Activated CD4-positive, alpha-beta T cell treated with anti-CD3 and anti-CD28 coated beads for 36 hours (primary cell): ENCODE measurements around the gene MAP3K6. TPM values are rescaled to one million over a fixed set of nuclear protein-coding genes. Genes with fewer than 3 reads are reported as not detected.
"Not testable (repeated sequence)": the region's sequence is repeated elsewhere in the genome, so short reads cannot be mapped to it uniquely, and the experiment has no call there.

Experiments used
- ATAC-seq: fragments of 200-7000 bp; cut with Tn5 transposase; one replicate; pipeline ENCODE4 v1.10.0; 2021; ENCODE audit warnings: mild to moderate bottlenecking, moderate library complexity
- CTCF ChIA-PET: fragments of 350-600 bp; sonication (Branson Sonifier 250); formaldehyde crosslinking; loops from one replicate; lab custom pipeline; 2021; ENCODE audit warnings: antibody characterized with exemption; lab: Charles Lee
- POLR2A ChIA-PET: fragments of 350-600 bp; sonication (Branson Sonifier 250); formaldehyde crosslinking; loops from one replicate; lab custom pipeline; 2021; ENCODE audit warnings: antibody characterized with exemption, inconsistent platforms; lab: Charles Lee
- DNase-seq: peaks from one replicate; pipeline ENCODE4 v3.0.0-alpha.2; 2020
- H3K27ac Mint-ChIP-seq: one replicate; pipeline ENCODE4 v1.8.0; 2021; ENCODE audit warnings: mixed read lengths
- H3K27me3 Mint-ChIP-seq: one replicate; pipeline ENCODE4 v1.8.0; 2021; ENCODE audit warnings: mixed read lengths
- H3K36me3 Mint-ChIP-seq: one replicate; pipeline ENCODE4 v1.8.0; 2021; ENCODE audit warnings: low read depth, mixed read lengths
- H3K4me1 Mint-ChIP-seq: one replicate; pipeline ENCODE4 v1.8.0; 2021; ENCODE audit warnings: mixed read lengths
- H3K4me3 Mint-ChIP-seq: one replicate; pipeline ENCODE4 v1.8.0; 2021; ENCODE audit warnings: mild to moderate bottlenecking, moderate library complexity, mixed read lengths
- H3K9me3 Mint-ChIP-seq: one replicate; pipeline ENCODE4 v1.8.0; 2021; ENCODE audit warnings: low read depth, mixed read lengths
- intact Hi-C, 2 experiments: fragments of 100-400 bp; cut with DNase I in 1 of 2; cut with micrococcal nuclease in 1 of 2; formaldehyde crosslinking; loops; one replicate each; pipeline versions ENCODE4 v1.14.2 to v1.15.1; 2022 to 2024; cut with DNase I, micrococcal nuclease
- total RNA-seq, 2 experiments: library from RNA; stranded (reverse); gene quantifications; one replicate each; pipeline ENCODE4 v1.2.3, GENCODE V29; 2021

MAP3K6 gene
- 1 to 10 TPM; 6.5 to 8.8 TPM for total RNA-seq

DNA sequence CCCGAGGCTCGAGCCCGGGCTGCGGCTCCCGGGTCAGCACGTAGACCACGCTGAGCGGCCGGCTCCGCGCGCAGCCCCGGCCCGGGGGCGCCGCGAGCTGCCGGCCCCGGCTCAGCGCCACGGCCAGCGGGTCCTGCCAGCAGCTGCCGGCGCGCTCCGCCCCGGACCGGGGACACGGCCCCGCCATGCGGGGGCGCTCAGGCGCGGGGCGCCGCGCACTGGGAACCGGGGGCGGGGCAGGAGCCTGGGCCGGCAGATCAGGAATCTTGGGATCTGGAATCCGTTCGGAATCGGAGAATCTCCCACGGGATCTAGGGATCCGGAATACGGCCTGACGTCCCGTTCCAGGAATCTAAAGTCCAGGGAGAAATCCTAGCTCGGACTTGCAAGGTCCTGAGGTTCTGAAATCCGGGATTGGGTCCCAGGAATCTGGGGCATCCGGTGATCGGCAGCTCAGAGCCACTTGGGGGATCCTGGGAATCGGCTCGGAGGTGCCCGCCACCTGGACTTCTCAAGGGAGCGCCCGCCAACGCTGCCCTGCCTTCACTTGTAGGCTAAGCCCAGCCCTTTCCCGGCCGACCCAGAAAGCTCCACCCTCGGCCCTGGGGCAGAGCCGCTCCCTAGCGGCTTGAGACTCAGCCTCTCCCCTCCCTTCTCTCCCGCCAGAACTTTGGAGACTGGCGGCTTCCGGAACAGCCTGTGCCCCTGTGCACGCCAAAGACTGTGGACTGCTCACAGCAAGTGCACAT is at the start of gene MAP3K6:
TSS of gene MAP3K6 (minus strand) at position 551 of the 749 bp plus-strand sequence. CDS start at position 187, 364 bp downstream.
- POLR2A ChIA-PET: interaction anchor here (0.5 to 0.6 kb wide), 2 partner anchors 9 to 46 kb away, joined by 3 to 15 read pairs; no protein-coding TSS in a partner anchor
- no peaks in the 10 kb centered on the region for H3K36me3 Mint-ChIP-seq
- DNase-seq (peak; percentile 80), ATAC-seq (peak; percentile 60)
- CTCF ChIA-PET: interaction anchor here (0.6 to 3.7 kb wide), 16 partner anchors 10 to 784 kb away, joined by 3 to 28 read pairs (median 5); partner anchors contain the start of genes GPR3 and STX12
- H3K9me3 Mint-ChIP-seq: no peaks in the 10 kb centered on the region
- H3K4me1 Mint-ChIP-seq: peaks cover 30% of the 10 kb centered on the region
- H3K27me3 Mint-ChIP-seq: no peaks in the 10 kb centered on the region
- intact Hi-C loops: loop anchor here in 1 of 2 experiments (1.0 kb wide), 2 partner anchors 44 to 132 kb away; partner anchors contain the start of genes TMEM222 and WDTC1
- peak within 1 kb of the TSS; percentile 75 for H3K4me3 Mint-ChIP-seq
- peak within 1 kb of the TSS; percentile 73 for H3K27ac Mint-ChIP-seq

- ChIA-PET CTCF (interaction anchor here (0.6 to 8.2 kb wide), 8 partner anchors 15 to 249 kb away, joined by 3 to 61 read pairs (median 6); no protein-coding TSS in a partner anchor), POLR2A (no interaction called here)
- intact Hi-C loops: no loop called here
- no peak overlapping the region for H3K27ac Mint-ChIP-seq
- H3K27me3 Mint-ChIP-seq: no peaks in the 10 kb centered on the region
- DNase-seq (no peak), ATAC-seq (no peak)
- H3K4me3 Mint-ChIP-seq: no peak overlapping the region
- H3K9me3 Mint-ChIP-seq: no peaks in the 10 kb centered on the region
- H3K4me1 Mint-ChIP-seq: peaks cover 28% of the 10 kb centered on the region
- peaks cover 62% of the 10 kb centered on the region for H3K36me3 Mint-ChIP-seq
Observed at GRCh38 chr1:27414091-27414490, 47.3 kb upstream of the MAP3K6 start.

DNA sequence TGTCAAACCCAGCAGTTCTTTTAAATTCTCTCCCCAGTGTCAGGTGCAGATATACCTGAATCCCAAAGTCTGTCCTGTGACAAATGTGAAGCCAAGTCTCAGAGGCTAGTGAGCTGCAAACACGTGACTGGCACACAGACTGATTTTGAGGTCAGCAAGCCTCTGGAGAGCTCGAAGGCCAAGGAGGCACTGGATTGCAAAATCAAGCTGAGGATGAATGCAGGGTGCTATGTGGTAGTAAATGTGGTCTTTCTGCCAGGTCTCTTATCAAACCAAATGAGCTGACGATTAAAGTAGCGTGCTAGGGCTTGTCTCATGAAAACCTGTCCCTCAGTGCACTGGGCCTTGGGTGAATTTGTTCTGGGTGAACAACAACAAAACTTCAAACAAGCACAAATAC is 46.2 kb upstream of the MAP3K6 start:
- Mint-ChIP-seq H3K36me3 (peaks cover 64% of the 10 kb centered on the region), H3K9me3 (no peaks in the 10 kb centered on the region), H3K27me3 (no peaks in the 10 kb centered on the region), H3K27ac (no peak overlapping the region), H3K4me3 (no peak overlapping the region), H3K4me1 (peaks cover 17% of the 10 kb centered on the region)
- CTCF ChIA-PET: interaction anchor here (0.7 to 3.9 kb wide), 5 partner anchors 11 to 256 kb away, joined by 3 to 16 read pairs (median 4); no protein-coding TSS in a partner anchor
- intact Hi-C loops: no loop called here
- POLR2A ChIA-PET: no interaction called here
- ATAC-seq (no peak), DNase-seq (no peak)

GRCh38 chr1:27412502-27412901 is 45.7 kb upstream of the MAP3K6 start:
- no peak for ATAC-seq
- Mint-ChIP-seq H3K27ac (no peak overlapping the region), H3K9me3 (no peaks in the 10 kb centered on the region), H3K27me3 (no peaks in the 10 kb centered on the region), H3K4me1 (peaks cover 15% of the 10 kb centered on the region), H3K4me3 (no peak overlapping the region), H3K36me3 (peaks cover 65% of the 10 kb centered on the region)
- intact Hi-C loops: no loop called here
- DNase-seq: no peak
- CTCF ChIA-PET: interaction anchor here (0.6 to 1.6 kb wide), 5 partner anchors 12 to 533 kb away, joined by 3 to 4 read pairs (median 3); no protein-coding TSS in a partner anchor
- POLR2A ChIA-PET: no interaction called here

DNA sequence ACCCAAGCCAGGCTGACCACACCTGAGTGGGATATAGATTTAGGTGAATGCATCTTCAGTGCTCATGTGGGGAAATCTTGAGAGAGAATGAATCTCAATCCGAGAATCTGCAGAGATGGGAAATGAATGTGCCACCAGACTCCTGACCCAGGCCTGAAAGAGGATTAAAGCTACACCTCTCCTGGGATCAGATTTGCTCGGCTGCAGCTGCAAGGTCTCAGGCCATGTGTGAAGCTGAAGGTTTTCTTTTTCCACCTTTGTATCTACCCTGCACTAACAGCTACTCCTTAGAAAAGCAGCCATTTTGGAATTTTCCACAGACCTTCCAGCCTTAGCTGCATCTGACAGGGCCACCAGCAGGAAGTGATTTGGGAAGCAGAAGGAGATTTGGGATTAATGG is 43.9 kb upstream of the MAP3K6 start:
- ChIA-PET POLR2A (no interaction called here), CTCF (interaction anchor here (0.7 to 1.6 kb wide), 4 partner anchors 13 to 197 kb away, joined by 3 to 6 read pairs (median 4); no protein-coding TSS in a partner anchor)
- Mint-ChIP-seq H3K9me3 (no peaks in the 10 kb centered on the region), H3K4me3 (no peak overlapping the region), H3K36me3 (peaks cover 53% of the 10 kb centered on the region), H3K4me1 (no peaks in the 10 kb centered on the region), H3K27me3 (no peaks in the 10 kb centered on the region), H3K27ac (no peak overlapping the region)
- DNase-seq: no peak
- intact Hi-C loops: no loop called here
- no peak for ATAC-seq

DNA sequence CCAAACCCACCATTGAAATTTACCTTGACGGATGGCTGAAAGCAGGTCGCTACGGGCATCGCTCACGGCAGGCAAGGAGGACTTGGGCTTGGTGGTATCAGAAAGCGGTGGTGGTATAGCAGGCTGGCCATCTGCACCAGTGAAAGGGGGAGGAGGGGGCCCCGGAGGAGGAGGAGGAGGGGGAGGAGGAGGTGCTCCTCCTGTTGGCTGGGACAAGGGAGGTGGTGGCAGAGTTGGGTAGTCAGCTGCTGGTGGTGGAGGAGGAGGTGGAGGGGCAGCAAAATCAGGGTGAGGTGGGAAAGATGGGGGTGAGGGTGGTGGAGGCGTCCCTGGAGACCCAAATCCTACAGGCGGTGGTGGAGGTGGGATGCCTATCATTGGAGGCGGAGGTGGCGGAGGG is 42.9 kb upstream of the MAP3K6 start:
- no peaks in the 10 kb centered on the region for H3K9me3 Mint-ChIP-seq
- no peaks in the 10 kb centered on the region for H3K27me3 Mint-ChIP-seq
- no peak overlapping the region for H3K4me3 Mint-ChIP-seq
- ATAC-seq (no peak), DNase-seq (no peak)
- intact Hi-C loops: no loop called here
- POLR2A ChIA-PET: no interaction called here
- no peaks in the 10 kb centered on the region for H3K4me1 Mint-ChIP-seq
- no peak overlapping the region for H3K27ac Mint-ChIP-seq
- H3K36me3 Mint-ChIP-seq: peaks cover 43% of the 10 kb centered on the region
- CTCF ChIA-PET: no interaction called here

- no peak for ATAC-seq
- H3K4me3 Mint-ChIP-seq: no peak overlapping the region
- H3K4me1 Mint-ChIP-seq: peaks cover 11% of the 10 kb centered on the region
- no peaks in the 10 kb centered on the region for H3K9me3 Mint-ChIP-seq
- ChIA-PET POLR2A (no interaction called here), CTCF (interaction anchor here (0.8 kb wide), 1 partner anchor 204 kb away, joined by 3 read pairs; no protein-coding TSS in a partner anchor)
- no peak overlapping the region for H3K27ac Mint-ChIP-seq
- H3K27me3 Mint-ChIP-seq: no peaks in the 10 kb centered on the region
- peaks cover 32% of the 10 kb centered on the region for H3K36me3 Mint-ChIP-seq
- intact Hi-C loops: no loop called here
- no peak for DNase-seq
Observed at GRCh38 chr1:27408151-27408550, 41.4 kb upstream of the MAP3K6 start.

GRCh38 chr1:27406791-27407190 is 40.0 kb upstream of the MAP3K6 start:
- ATAC-seq, DNase-seq, H3K27ac Mint-ChIP-seq, H3K9me3 Mint-ChIP-seq, CTCF ChIA-PET, H3K4me3 Mint-ChIP-seq, intact Hi-C loops, H3K27me3 Mint-ChIP-seq, POLR2A ChIA-PET: not testable (repeated sequence)
- Mint-ChIP-seq H3K36me3 (peaks cover 23% of the 10 kb centered on the region), H3K4me1 (peaks cover 15% of the 10 kb centered on the region)

GRCh38 chr1:27406362-27406680 is 39.6 kb upstream of the MAP3K6 start:
- Mint-ChIP-seq H3K27ac (peak overlapping the region; percentile 47), H3K9me3 (no peaks in the 10 kb centered on the region), H3K27me3 (no peaks in the 10 kb centered on the region), H3K4me3 (no peak overlapping the region), H3K4me1 (peaks cover 15% of the 10 kb centered on the region), H3K36me3 (peaks cover 22% of the 10 kb centered on the region)
- ChIA-PET CTCF (interaction anchor here (0.6 kb wide), 1 partner anchor 74 kb away, joined by 3 read pairs; no protein-coding TSS in a partner anchor), POLR2A (no interaction called here)
- ATAC-seq (no peak), DNase-seq (no peak)
- intact Hi-C loops: no loop called here

GRCh38 chr1:27405598-27406361 is 39.0 kb upstream of the MAP3K6 start:
- H3K27me3 Mint-ChIP-seq, ATAC-seq, H3K9me3 Mint-ChIP-seq, DNase-seq, intact Hi-C loops, H3K27ac Mint-ChIP-seq, POLR2A ChIA-PET, H3K4me3 Mint-ChIP-seq: not testable (repeated sequence)
- CTCF ChIA-PET: interaction anchor here (0.6 to 1.4 kb wide), 5 partner anchors 10 to 201 kb away, joined by 3 to 5 read pairs (median 3); no protein-coding TSS in a partner anchor
- peaks cover 15% of the 10 kb centered on the region for H3K4me1 Mint-ChIP-seq
- peaks cover 17% of the 10 kb centered on the region for H3K36me3 Mint-ChIP-seq

- POLR2A ChIA-PET: no interaction called here
- no peak overlapping the region for H3K27ac Mint-ChIP-seq
- no peaks in the 10 kb centered on the region for H3K27me3 Mint-ChIP-seq
- peaks cover 15% of the 10 kb centered on the region for H3K4me1 Mint-ChIP-seq
- no peak overlapping the region for H3K4me3 Mint-ChIP-seq
- intact Hi-C loops: no loop called here
- H3K9me3 Mint-ChIP-seq: no peaks in the 10 kb centered on the region
- CTCF ChIA-PET: interaction anchor here (0.7 to 1.4 kb wide), 4 partner anchors 9 to 202 kb away, joined by 3 to 5 read pairs (median 3); no protein-coding TSS in a partner anchor
- ATAC-seq (no peak), DNase-seq (no peak)
- peaks cover 17% of the 10 kb centered on the region for H3K36me3 Mint-ChIP-seq
Observed at GRCh38 chr1:27405074-27405473, 38.3 kb upstream of the MAP3K6 start.
